Gastrocnemius medialis (tissue), 4 donors: ENCODE results near the gene TNS3.

Experiments used
- POLR2A ChIP-seq, 2 donors: fragments of 450-650 bp; IDR thresholded peaks; one replicate each; pipeline ENCODE4 v1.6.1; 2017; ENCODE audit warnings: antibody characterized with exemption in 2 of 2, mild to moderate bottlenecking in 2 of 2, moderate library complexity in 2 of 2
- TF ChIP-seq, protein P1 (sequence below), 5 experiments: fragments of 450-650 bp in 3 of 5; fragments of 200-600 bp in 2 of 5; sonication (generic) in 2 of 5; IDR thresholded peaks in 4 of 5; conservative IDR thresholded peaks in 1 of 5; 1 replicate in 4 of 5; 2 replicates in 1 of 5; pipeline ENCODE4 v1.5.1; 2016 to 2019; ENCODE audit warnings: antibody characterized with exemption in 5 of 5, mild to moderate bottlenecking in 3 of 5, moderate library complexity in 3 of 5

DNA sequence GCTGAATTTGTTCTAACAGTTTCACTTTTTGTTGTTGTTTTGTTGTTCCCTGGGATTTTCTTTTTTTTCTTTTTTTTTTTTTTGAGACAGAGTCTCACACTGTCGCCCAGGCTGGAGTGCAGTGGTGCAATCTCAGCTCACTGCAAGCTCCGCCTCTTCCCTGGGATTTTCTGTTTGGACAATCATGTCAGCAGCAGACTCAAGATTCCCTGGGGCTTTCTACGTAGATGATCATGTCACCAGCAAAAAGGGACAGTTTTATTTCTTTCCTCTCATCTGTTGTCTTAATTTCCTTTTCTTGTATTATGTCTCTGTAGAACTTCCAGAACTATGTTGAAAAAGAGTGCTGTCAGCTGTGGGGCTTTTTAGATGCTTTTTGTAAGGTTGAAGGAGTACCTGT is 241.4 kb downstream of the TNS3 start:
- TF ChIP-seq, protein P1, sequence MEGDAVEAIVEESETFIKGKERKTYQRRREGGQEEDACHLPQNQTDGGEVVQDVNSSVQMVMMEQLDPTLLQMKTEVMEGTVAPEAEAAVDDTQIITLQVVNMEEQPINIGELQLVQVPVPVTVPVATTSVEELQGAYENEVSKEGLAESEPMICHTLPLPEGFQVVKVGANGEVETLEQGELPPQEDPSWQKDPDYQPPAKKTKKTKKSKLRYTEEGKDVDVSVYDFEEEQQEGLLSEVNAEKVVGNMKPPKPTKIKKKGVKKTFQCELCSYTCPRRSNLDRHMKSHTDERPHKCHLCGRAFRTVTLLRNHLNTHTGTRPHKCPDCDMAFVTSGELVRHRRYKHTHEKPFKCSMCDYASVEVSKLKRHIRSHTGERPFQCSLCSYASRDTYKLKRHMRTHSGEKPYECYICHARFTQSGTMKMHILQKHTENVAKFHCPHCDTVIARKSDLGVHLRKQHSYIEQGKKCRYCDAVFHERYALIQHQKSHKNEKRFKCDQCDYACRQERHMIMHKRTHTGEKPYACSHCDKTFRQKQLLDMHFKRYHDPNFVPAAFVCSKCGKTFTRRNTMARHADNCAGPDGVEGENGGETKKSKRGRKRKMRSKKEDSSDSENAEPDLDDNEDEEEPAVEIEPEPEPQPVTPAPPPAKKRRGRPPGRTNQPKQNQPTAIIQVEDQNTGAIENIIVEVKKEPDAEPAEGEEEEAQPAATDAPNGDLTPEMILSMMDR (IDR thresholded peaks at IDR 0.05 in 4 of 5, conservative IDR thresholded peaks at IDR 0.05 in 1 of 5), result no peak
- TF ChIP-seq POLR2A (IDR thresholded peaks at IDR 0.05), result no peak
